H9 (cell line): ENCODE data around the gene YTHDC2. TPM values are rescaled to one million over a fixed set of nuclear protein-coding genes. Genes with fewer than 3 reads are reported as not detected.

Experiments
- DNase-seq: peaks from one replicate; pipeline ENCODE4 v3.0.0-alpha.2; 2017
- H2AFZ ChIP-seq: one replicate; pipeline ENCODE4 v1.6.1; 2013; ENCODE audit warnings: mild to moderate bottlenecking, low read length, control low read depth, moderate library complexity
- H2AK5ac ChIP-seq: 2 replicates; pipeline ENCODE4 v1.6.1; 2013; ENCODE audit warnings: low read length, control low read depth, mixed read lengths; ENCODE audit not compliant: insufficient read length
- H2BK120ac ChIP-seq: one replicate; pipeline ENCODE4 v1.6.1; 2013; ENCODE audit warnings: low read depth, mild to moderate bottlenecking, low read length, control low read depth, inconsistent platforms; ENCODE audit not compliant: poor library complexity, severe bottlenecking
- H2BK12ac ChIP-seq: 2 replicates; pipeline ENCODE4 v1.6.1; 2013; ENCODE audit warnings: low read length, control low read depth, mixed read lengths, low read depth; ENCODE audit not compliant: insufficient read length
- H2BK15ac ChIP-seq: 2 replicates; pipeline ENCODE4 v1.6.1; 2013; ENCODE audit warnings: low read depth, low read length, control low read depth
- H2BK20ac ChIP-seq: one replicate; pipeline ENCODE4 v1.6.1; 2013; ENCODE audit warnings: low read depth, mild to moderate bottlenecking, low read length, control low read depth, inconsistent platforms; ENCODE audit not compliant: poor library complexity, severe bottlenecking
- H2BK5ac ChIP-seq: 2 replicates; pipeline ENCODE4 v1.6.1; 2013; ENCODE audit warnings: low read length, control low read depth, mixed read lengths; ENCODE audit not compliant: insufficient read length
- H3K14ac ChIP-seq: 2 replicates; pipeline ENCODE4 v1.6.1; 2013; ENCODE audit warnings: low read length, control low read depth; ENCODE audit not compliant: insufficient read depth
- H3K18ac ChIP-seq: 2 replicates; pipeline ENCODE4 v1.6.1; 2013; ENCODE audit warnings: low read depth, mild to moderate bottlenecking, mixed read lengths, low read length, control low read depth; ENCODE audit not compliant: insufficient read length
- H3K23ac ChIP-seq: 2 replicates; pipeline ENCODE4 v1.6.1; 2013; ENCODE audit warnings: low read length, control low read depth, mixed read lengths, low read depth; ENCODE audit not compliant: insufficient read length
- H3K23me2 ChIP-seq: 2 replicates; pipeline ENCODE4 v1.6.1; 2013; ENCODE audit warnings: low read depth, mild to moderate bottlenecking, mixed read lengths, low read length, control low read depth; ENCODE audit not compliant: insufficient read length, poor library complexity, severe bottlenecking
- H3K27ac ChIP-seq: 2 replicates; pipeline ENCODE4 v1.5.1; 2013; ENCODE audit warnings: low read length, control low read depth, mixed read lengths, low read depth; ENCODE audit not compliant: insufficient read length
- H3K27me3 ChIP-seq: 2 replicates; pipeline ENCODE4 v1.6.1; 2013; ENCODE audit warnings: low read length, control low read depth, inconsistent platforms; ENCODE audit not compliant: insufficient read depth
- H3K4ac ChIP-seq: 2 replicates; pipeline ENCODE4 v1.6.1; 2013; ENCODE audit warnings: low read depth, mild to moderate bottlenecking, control low read depth, inconsistent platforms, low read length, moderate library complexity
- H3K4me1 ChIP-seq: 2 replicates; pipeline ENCODE4 v1.6.1; 2013; ENCODE audit warnings: low read length, control low read depth, inconsistent platforms; ENCODE audit not compliant: insufficient read depth
- H3K4me2 ChIP-seq: 2 replicates; pipeline ENCODE4 v1.6.1; 2013; ENCODE audit warnings: low read length, control low read depth, mixed read lengths; ENCODE audit not compliant: insufficient read length, insufficient read depth
- H3K56ac ChIP-seq: 2 replicates; pipeline ENCODE4 v1.6.1; 2013; ENCODE audit warnings: low read depth, mild to moderate bottlenecking, mixed read lengths, low read length, control low read depth; ENCODE audit not compliant: insufficient read length
- H3K79me1 ChIP-seq: 2 replicates; pipeline ENCODE4 v1.6.1; 2013; ENCODE audit warnings: low read depth, mild to moderate bottlenecking, moderate library complexity, low read length, control low read depth, inconsistent platforms; ENCODE audit not compliant: insufficient read depth, poor library complexity, severe bottlenecking
- H3K79me2 ChIP-seq: 2 replicates; pipeline ENCODE4 v1.6.1; 2013; ENCODE audit warnings: low read length, control low read depth, inconsistent platforms; ENCODE audit not compliant: insufficient read depth
- H3K9ac ChIP-seq: 2 replicates; pipeline ENCODE4 v1.6.1; 2013; ENCODE audit warnings: low read length, control low read depth, mixed read lengths; ENCODE audit not compliant: insufficient read length; ENCODE audit errors: extremely low read depth
- H3K9me3 ChIP-seq: one replicate; pipeline ENCODE4 v1.6.1; 2013; ENCODE audit warnings: low read depth, low read length, inconsistent platforms; ENCODE audit not compliant: control insufficient read depth
- H3T11ph ChIP-seq: one replicate; pipeline ENCODE4 v1.6.1; 2013; ENCODE audit warnings: mild to moderate bottlenecking, low read length, control low read depth, inconsistent platforms
- H4K20me1 ChIP-seq: one replicate; pipeline ENCODE4 v1.6.1; 2013; ENCODE audit not compliant: control insufficient read depth, insufficient read length, insufficient read depth
- H4K5ac ChIP-seq: 2 replicates; pipeline ENCODE4 v1.6.1; 2013; ENCODE audit warnings: low read depth, mild to moderate bottlenecking, mixed read lengths, low read length, control low read depth; ENCODE audit not compliant: insufficient read length
- H4K8ac ChIP-seq: replicated peaks from 2 replicates; pipeline ENCODE4 v1.6.1; 2013; ENCODE audit warnings: low read length, control low read depth, mixed read lengths, low read depth; ENCODE audit not compliant: insufficient read length
- H4K91ac ChIP-seq: 2 replicates; pipeline ENCODE4 v1.6.1; 2013; ENCODE audit warnings: low read depth, mild to moderate bottlenecking, moderate library complexity, mixed read lengths, low read length, control low read depth; ENCODE audit not compliant: insufficient read length
- H3K27ac Mint-ChIP-seq, 3 experiments: 2 replicates in 2 of 3; 3 replicates in 1 of 3; pipeline ENCODE4 v1.8.0; 2020 to 2021; ENCODE audit warnings: mixed read lengths in 3 of 3, mild to moderate bottlenecking in 1 of 3, moderate library complexity in 1 of 3
- H3K27me3 Mint-ChIP-seq: 2 replicates; pipeline ENCODE4 v1.8.0; 2021; ENCODE audit warnings: low read depth, mild to moderate bottlenecking, moderate library complexity, mixed read lengths
- H3K36me3 Mint-ChIP-seq, 3 experiments: 2 replicates in 2 of 3; 3 replicates in 1 of 3; pipeline ENCODE4 v1.8.0; 2020 to 2021; ENCODE audit warnings: low read depth in 3 of 3, mixed read lengths in 3 of 3; ENCODE audit not compliant: insufficient read depth in 1 of 3
- H3K4me1 Mint-ChIP-seq, 2 experiments: 2 replicates each; pipeline ENCODE4 v1.8.0; 2020; ENCODE audit warnings: mixed read lengths in 2 of 2
- H3K4me3 Mint-ChIP-seq, 2 experiments: 2 replicates in 1 of 2; 3 replicates in 1 of 2; pipeline ENCODE4 v1.8.0; 2020 to 2021; ENCODE audit warnings: mild to moderate bottlenecking in 2 of 2, mixed read lengths in 2 of 2, moderate library complexity in 1 of 2
- H3K9me3 Mint-ChIP-seq, 2 experiments: 2 replicates in 1 of 2; 3 replicates in 1 of 2; pipeline ENCODE4 v1.8.0; 2020; ENCODE audit warnings: mild to moderate bottlenecking in 2 of 2, mixed read lengths in 2 of 2, moderate library complexity in 1 of 2
- WGBS: extraction: QIAGEN DNeasy Blood & Tissue Kit; methylation state at CpG from one replicate; pipeline ENCODE4 v1.1.7; 2013; ENCODE audit warnings: missing lambda C conversion rate, low lambda C conversion rate, mixed read lengths; ENCODE audit not compliant: insufficient read length; ENCODE audit errors: extremely low coverage; 5-methylcytosine and 5-hydroxymethylcytosine counted together
- total RNA-seq: library from RNA; stranded (reverse); gene quantifications from 2 replicates; pipeline ENCODE4 v1.2.1, GENCODE V29; 2021
- TF ChIP-seq, protein P1 (sequence below): fragments of 200-600 bp; sonication (generic); conservative IDR thresholded peaks from 3 replicates; pipeline ENCODE4 v1.8.0; 2021; ENCODE audit warnings: antibody characterized with exemption, mild to moderate bottlenecking

Gene YTHDC2
- total RNA-seq, 1 experiment from 2014 or later = 22.5 TPM

DNA sequence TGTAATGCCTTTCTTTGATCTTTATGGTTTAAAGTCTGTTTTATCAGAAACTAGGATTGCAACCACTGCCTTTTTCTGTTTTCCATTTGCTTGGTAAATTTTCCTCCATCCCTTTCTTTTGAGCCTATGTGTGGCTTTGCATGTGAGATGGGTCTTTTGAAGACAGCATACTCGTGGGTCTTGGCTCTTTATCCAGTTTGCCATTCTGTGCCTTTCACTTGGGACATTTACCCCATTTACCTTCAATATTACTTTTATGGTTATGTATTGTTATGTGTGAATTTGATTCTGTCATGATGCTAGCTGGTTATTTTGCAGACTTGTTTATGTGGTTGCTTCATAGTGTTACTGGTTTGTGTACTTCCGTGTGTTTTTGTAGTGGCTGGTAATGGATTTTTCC lies 59.2 kb downstream of the YTHDC2 start:
- Histone ChIP-seq H3K23ac (no peak overlapping the region), H3K27me3 (no peaks in the 10 kb centered on the region), H3K4ac (no peak overlapping the region), H2BK12ac (no peak overlapping the region), H2BK120ac (no peak overlapping the region), H3K18ac (no peak overlapping the region), H3T11ph (no peak overlapping the region), H4K20me1 (no peaks in the 10 kb centered on the region), H2BK5ac (no peak overlapping the region), H4K8ac (no peak overlapping the region), H3K4me1 (no peaks in the 10 kb centered on the region), H3K23me2 (no peaks in the 10 kb centered on the region), H3K9ac (no peak overlapping the region), H3K27ac (no peak overlapping the region), H2BK20ac (no peak overlapping the region), H3K79me1 (no peaks in the 10 kb centered on the region), H3K56ac (no peak overlapping the region), H4K91ac (no peak overlapping the region), H3K9me3 (no peaks in the 10 kb centered on the region), H3K4me2 (no peak overlapping the region), H4K5ac (no peak overlapping the region), H2BK15ac (no peak overlapping the region), H3K14ac (no peak overlapping the region), H2AFZ (no peak overlapping the region), H3K79me2 (no peaks in the 10 kb centered on the region), H2AK5ac (no peak overlapping the region)
- TF ChIP-seq, protein P1, sequence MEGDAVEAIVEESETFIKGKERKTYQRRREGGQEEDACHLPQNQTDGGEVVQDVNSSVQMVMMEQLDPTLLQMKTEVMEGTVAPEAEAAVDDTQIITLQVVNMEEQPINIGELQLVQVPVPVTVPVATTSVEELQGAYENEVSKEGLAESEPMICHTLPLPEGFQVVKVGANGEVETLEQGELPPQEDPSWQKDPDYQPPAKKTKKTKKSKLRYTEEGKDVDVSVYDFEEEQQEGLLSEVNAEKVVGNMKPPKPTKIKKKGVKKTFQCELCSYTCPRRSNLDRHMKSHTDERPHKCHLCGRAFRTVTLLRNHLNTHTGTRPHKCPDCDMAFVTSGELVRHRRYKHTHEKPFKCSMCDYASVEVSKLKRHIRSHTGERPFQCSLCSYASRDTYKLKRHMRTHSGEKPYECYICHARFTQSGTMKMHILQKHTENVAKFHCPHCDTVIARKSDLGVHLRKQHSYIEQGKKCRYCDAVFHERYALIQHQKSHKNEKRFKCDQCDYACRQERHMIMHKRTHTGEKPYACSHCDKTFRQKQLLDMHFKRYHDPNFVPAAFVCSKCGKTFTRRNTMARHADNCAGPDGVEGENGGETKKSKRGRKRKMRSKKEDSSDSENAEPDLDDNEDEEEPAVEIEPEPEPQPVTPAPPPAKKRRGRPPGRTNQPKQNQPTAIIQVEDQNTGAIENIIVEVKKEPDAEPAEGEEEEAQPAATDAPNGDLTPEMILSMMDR = no peak
- no peak overlapping the region for H3K4me3 Mint-ChIP-seq
- H3K27me3 Mint-ChIP-seq = no peaks in the 10 kb centered on the region
- DNase-seq = no peak
- H3K9me3 Mint-ChIP-seq = no peaks in the 10 kb centered on the region
- WGBS = no CpG with 5 or more reads among the region's 2 CpGs
- H3K4me1 Mint-ChIP-seq = no peaks in the 10 kb centered on the region
- H3K27ac Mint-ChIP-seq = no peak overlapping the region
- peaks cover 42 to 57% (median 55%) of the 10 kb centered on the region in 3 experiments for H3K36me3 Mint-ChIP-seq
